Spleen (tissue), 11 donors: ENCODE results near the gene SHISA9. TPM values are rescaled to one million over a fixed set of nuclear protein-coding genes. Genes with fewer than 3 reads are reported as not detected.

Experiments used
- DNase-seq: peaks from one replicate; pipeline ENCODE4 v3.0.0-alpha.2; 2020
- H3K27ac ChIP-seq, 8 donors: fragments of 200-600 bp; sonication (generic) in 7 of 8; 1 replicate in 4 of 8; 2 replicates in 4 of 8; pipeline versions ENCODE4 v1.5.0 to v1.8.0; 2016 to 2021; ENCODE audit warnings: inconsistent platforms in 4 of 8, mild to moderate bottlenecking in 4 of 8, moderate library complexity in 1 of 8
- H3K27me3 ChIP-seq, 7 donors: fragments of 200-600 bp; sonication (generic) in 6 of 7; replicated peaks in 1 of 7; 1 replicate in 4 of 7; 2 replicates in 3 of 7; pipeline versions ENCODE4 v1.5.0 to v1.8.0; 2016 to 2021; ENCODE audit warnings: inconsistent platforms in 3 of 7, mild to moderate bottlenecking in 1 of 7
- H3K36me3 ChIP-seq, 6 donors: fragments of 200-600 bp; sonication (generic) in 5 of 6; 1 replicate in 4 of 6; 2 replicates in 2 of 6; pipeline versions ENCODE4 v1.5.0 to v1.8.0; 2016 to 2021; ENCODE audit warnings: inconsistent platforms in 2 of 6
- H3K4me1 ChIP-seq, 6 donors: fragments of 200-600 bp; sonication (generic) in 5 of 6; 1 replicate in 3 of 6; 2 replicates in 3 of 6; pipeline versions ENCODE4 v1.5.0 to v1.8.0; 2016 to 2021; ENCODE audit warnings: inconsistent platforms in 3 of 6
- H3K4me3 ChIP-seq, 8 donors: fragments of 200-600 bp; sonication (generic) in 7 of 8; 1 replicate in 4 of 8; 2 replicates in 4 of 8; pipeline versions ENCODE4 v1.5.0 to v1.8.0; 2016 to 2021; ENCODE audit warnings: inconsistent platforms in 4 of 8, mild to moderate bottlenecking in 4 of 8, moderate library complexity in 2 of 8
- H3K9me3 ChIP-seq, 8 donors: fragments of 200-600 bp; sonication (generic) in 7 of 8; 1 replicate in 4 of 8; 2 replicates in 4 of 8; pipeline versions ENCODE4 v1.5.0 to v1.8.0; 2016 to 2021; ENCODE audit warnings: inconsistent platforms in 4 of 8
- CTCF ChIP-seq, 11 experiments: fragments of 200-600 bp in 7 of 11; fragments of 450-650 bp in 4 of 11; sonication (generic) in 4 of 11; IDR thresholded peaks in 8 of 11; conservative IDR thresholded peaks in 3 of 11; 1 replicate in 7 of 11; 2 replicates in 4 of 11; pipeline versions ENCODE4 v1.4.0 to v1.8.0; 2016 to 2021; ENCODE audit warnings: antibody characterized with exemption in 11 of 11, inconsistent platforms in 4 of 11, mild to moderate bottlenecking in 1 of 11
- POLR2A ChIP-seq, 3 donors: fragments of 450-650 bp; IDR thresholded peaks; one replicate each; pipeline ENCODE4 v1.5.1; 2017; ENCODE audit warnings: antibody characterized with exemption in 3 of 3, mild to moderate bottlenecking in 1 of 3
- POLR2AphosphoS5 ChIP-seq, 3 donors: sonication (generic); formaldehyde crosslinking; IDR thresholded peaks; one replicate each; pipeline ENCODE4 v1.5.1; 2017; ENCODE audit warnings: antibody characterized with exemption in 3 of 3
- WGBS, 5 donors: extraction: QIAGEN DNeasy Blood & Tissue Kit in 3 of 5; methylation state at CpG; one replicate each; pipeline versions ENCODE4 v1.1.5 to v1.1.7; 2013 to 2018; 5-methylcytosine and 5-hydroxymethylcytosine counted together
- intact Hi-C: fragments of 100-400 bp; cut with DNase I; formaldehyde crosslinking; loops from one replicate; pipeline ENCODE4 v1.15.0; 2023; ENCODE audit warnings: low total_unique reads
- polyA plus RNA-seq, 3 donors: library from polyadenylated mRNA; stranded (reverse); fragments of 200-250 nt; gene quantifications; one replicate each; pipeline ENCODE4 v1.2.1, GENCODE V29; 2013
- total RNA-seq, 7 donors: library from RNA; depleted of rRNA in 3 of 7; stranded (reverse); fragments of >200 nt in 3 of 7; fragmentation: NEBNext Ultra II Directional in 4 of 7; extraction: Animal tissue kit (Norgen Biotek cat#: 25700) in 4 of 7; gene quantifications; one replicate each; pipeline versions ENCODE4 v1.1.0 to v1.2.1, GENCODE V29; 2016 to 2021
- donor health status: healthy with polysubstance abuse.
- donor health status: DM: no; HTN: no; CAD: no; lungs with moderate emphysema.
- donor health status: DM: no; HTN: no; CAD: no.
- donor health status: Bipolar disorder and iron deficiency.
- donor health status: healthy.
- donor health status: DM: no; HTN: no; CAD: no.
- donor health status: DM: yes; HTN: yes; CAD: no.

Gene SHISA9
- total and polyA plus RNA-seq, 10 donors, result 0.02 to 0.17 (median 0.05) TPM; not detected in 4

DNA sequence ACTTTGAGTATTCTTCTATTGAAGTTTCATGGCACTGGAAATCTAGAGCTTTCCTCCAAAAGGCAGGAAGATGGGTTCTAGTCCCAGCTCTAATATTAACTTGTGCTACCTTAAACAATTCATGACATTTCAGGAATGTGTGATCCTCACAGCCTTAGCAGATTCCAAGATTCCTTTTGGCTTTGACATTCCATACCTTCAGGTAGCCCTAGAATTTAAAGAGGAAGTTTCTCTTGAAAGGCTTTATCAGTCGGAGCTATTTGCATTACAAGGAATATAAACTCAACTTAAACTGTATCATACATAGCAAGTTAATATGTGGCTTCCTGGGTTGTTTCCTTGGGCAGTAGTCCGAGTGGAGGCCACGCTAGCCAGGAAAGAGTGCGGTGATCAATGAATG is 330.0 kb downstream of the SHISA9 start:
- no peak for DNase-seq
- intact Hi-C loops, result no loop called here
- Histone ChIP-seq H3K36me3 (no peaks in the 10 kb centered on the region), H3K4me3 (no peak overlapping the region), H3K27me3 (no peaks in the 10 kb centered on the region), H3K9me3 (peaks cover 0 to 10% (median 2%) of the 10 kb centered on the region in 8 donors), H3K4me1 (no peaks in the 10 kb centered on the region), H3K27ac (no peak overlapping the region)
- TF ChIP-seq CTCF (IDR thresholded peaks at IDR 0.05 in 8 of 11, conservative IDR thresholded peaks at IDR 0.05 in 3 of 11), result no peak
- no peak for TF ChIP-seq POLR2A (IDR thresholded peaks at IDR 0.05)
- WGBS, 5 donors, result 71 to 79% (median 77%) methylated on average over 4 of the region's 4 CpGs

GRCh38 chr16:13234999-13235398 is 333.6 kb downstream of the SHISA9 start:
- WGBS, 5 donors, result 82 to 93% (median 88%) methylated on average over 15 to 17 of the region's 17 CpGs
- no peak overlapping the region for H3K4me3 ChIP-seq
- no peaks in the 10 kb centered on the region for H3K27me3 ChIP-seq
- H3K4me1 ChIP-seq, result no peaks in the 10 kb centered on the region
- TF ChIP-seq CTCF (IDR thresholded peaks at IDR 0.05 in 8 of 11, conservative IDR thresholded peaks at IDR 0.05 in 3 of 11) (no peak), POLR2A (IDR thresholded peaks at IDR 0.05) (no peak), POLR2AphosphoS5 (IDR thresholded peaks at IDR 0.05) (no peak)
- peaks cover 0 to 3% (median 0%) of the 10 kb centered on the region in 8 donors for H3K9me3 ChIP-seq
- intact Hi-C loops, result no loop called here
- DNase-seq, result no peak
- H3K36me3 ChIP-seq, result no peaks in the 10 kb centered on the region
- H3K27ac ChIP-seq, result no peak overlapping the region

GRCh38 chr16:13236308-13236707 is 334.9 kb downstream of the SHISA9 start:
- TF ChIP-seq POLR2A (IDR thresholded peaks at IDR 0.05) (no peak), POLR2AphosphoS5 (IDR thresholded peaks at IDR 0.05) (no peak), CTCF (IDR thresholded peaks at IDR 0.05 in 8 of 11, conservative IDR thresholded peaks at IDR 0.05 in 3 of 11) (no peak)
- no peak for DNase-seq
- no peaks in the 10 kb centered on the region for H3K36me3 ChIP-seq
- intact Hi-C loops, result no loop called here
- H3K4me1 ChIP-seq, result no peaks in the 10 kb centered on the region
- H3K9me3 ChIP-seq, result peaks cover 0 to 6% (median 0%) of the 10 kb centered on the region in 8 donors
- no peaks in the 10 kb centered on the region for H3K27me3 ChIP-seq
- no peak overlapping the region for H3K4me3 ChIP-seq
- 92 to 99% (median 98%) methylated on average over 6 of the region's 6 CpGs for WGBS, 5 donors
- H3K27ac ChIP-seq, result no peak overlapping the region

DNA sequence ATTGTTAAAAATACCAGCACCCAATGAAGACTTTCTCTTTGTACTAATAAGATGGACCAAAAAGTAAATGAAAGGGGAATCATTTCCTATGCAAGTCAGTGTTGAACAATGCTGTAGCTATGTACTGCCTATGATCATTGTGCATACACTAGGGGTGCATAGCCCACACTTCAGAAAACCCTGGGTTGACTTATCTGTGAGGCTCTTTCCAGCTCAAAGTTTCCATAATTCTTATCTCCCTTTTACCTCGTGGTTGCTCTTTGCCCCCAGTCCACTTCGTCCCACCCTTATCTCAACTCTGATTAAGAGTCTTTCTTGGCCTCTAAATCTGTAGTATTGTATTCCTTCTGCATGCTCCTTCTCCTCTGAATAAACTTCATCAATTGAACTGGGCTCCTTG is 336.8 kb downstream of the SHISA9 start:
- Histone ChIP-seq H3K27ac (no peak overlapping the region), H3K27me3 (no peaks in the 10 kb centered on the region), H3K36me3 (no peaks in the 10 kb centered on the region), H3K4me1 (no peaks in the 10 kb centered on the region), H3K9me3 (peaks cover 0 to 6% (median 0%) of the 10 kb centered on the region in 8 donors), H3K4me3 (no peak overlapping the region)
- WGBS, 5 donors, result 54 to 77% (median 61%) methylated on average over 2 of the region's 2 CpGs
- TF ChIP-seq CTCF (IDR thresholded peaks at IDR 0.05 in 8 of 11, conservative IDR thresholded peaks at IDR 0.05 in 3 of 11), result no peak
- TF ChIP-seq POLR2A (IDR thresholded peaks at IDR 0.05), result no peak
- TF ChIP-seq POLR2AphosphoS5 (IDR thresholded peaks at IDR 0.05), result no peak
- intact Hi-C loops, result no loop called here
- no peak for DNase-seq
